SK-N-MC (cell line): ENCODE data around the gene KAZN.

Source experiments
- EZH2 ChIP-seq: fragments of 200-600 bp; sonication (generic); IDR thresholded peaks from one replicate; pipeline ENCODE4 v1.6.1; 2017; ENCODE audit warnings: antibody characterized with exemption
- FOXP2 ChIP-seq: optimal IDR thresholded peaks from 2 replicates; pipeline ENCODE3; 2011; ENCODE audit warnings: mild to moderate bottlenecking, moderate library complexity; ENCODE audit not compliant: insufficient read depth; ENCODE audit errors: extremely low read length, control extremely low read depth
- POLR2AphosphoS5 ChIP-seq: IDR thresholded peaks from 2 replicates; pipeline ENCODE4 v1.6.1; 2012; ENCODE audit warnings: mild to moderate bottlenecking, low read depth, low read length, borderline replicate concordance

DNA sequence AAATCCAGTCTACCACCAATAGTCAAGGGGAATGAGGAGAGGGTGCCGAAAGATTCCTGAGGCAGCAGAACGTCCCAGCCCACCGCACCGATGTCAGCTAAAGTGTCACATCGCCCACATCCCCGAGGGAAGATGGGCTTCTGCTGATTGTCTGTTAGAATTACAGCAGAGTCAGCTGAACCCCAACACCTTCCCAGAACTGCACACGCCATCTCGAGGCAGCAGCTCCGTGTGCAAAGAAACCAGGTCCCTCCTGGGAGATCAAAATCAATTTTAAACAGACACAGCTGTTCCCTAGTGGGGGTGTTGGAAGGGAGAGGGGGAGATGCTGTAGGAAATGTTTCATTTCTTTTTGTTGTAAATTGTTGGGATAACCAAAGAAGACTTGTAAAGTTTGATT is 12.8 kb upstream of the KAZN start:
- TF ChIP-seq POLR2AphosphoS5 (no peak), EZH2 (no peak), FOXP2 (no peak)
